ENCODE data around the gene PLCB4. TPM values are rescaled to one million over a fixed set of nuclear protein-coding genes. Genes with fewer than 3 reads are reported as not detected.

PLCB4 gene
- total RNA-seq, 1 donor from 2014 or later: 38.0 TPM

- Histone ChIP-seq H3K27me3 (no peaks in the 10 kb centered on the region), H3K36me3 (no peaks in the 10 kb centered on the region), H3K4me1 (peaks cover 0 to under 1% of the 10 kb centered on the region in 2 donors), H3K27ac (no peak overlapping the region), H3K4me3 (no peak overlapping the region), H3K9me3 (no peaks in the 10 kb centered on the region)
- intact Hi-C loops (cut with DNase I): loop anchor here (10.0 kb wide), 1 partner anchor 1343 kb away; no protein-coding TSS in a partner anchor
- no peak for DNase-seq (ENCODE audit: low spot score in 2 of 2)
- no peak for TF ChIP-seq CTCF (IDR thresholded peaks at IDR 0.05)
These were observed 298.9 kb downstream of the PLCB4 start for GRCh38 chr20:9367746-9368145.

- no peak overlapping the region for H3K4me3 ChIP-seq
- no peak for DNase-seq (ENCODE audit: low spot score in 2 of 2)
- H3K27me3 ChIP-seq: no peaks in the 10 kb centered on the region
- H3K27ac ChIP-seq: peak overlapping the region in 1 of 2 donors; percentile 23
- H3K4me1 ChIP-seq: peaks cover 0 to 10% of the 10 kb centered on the region in 2 donors
- H3K9me3 ChIP-seq: no peaks in the 10 kb centered on the region
- intact Hi-C loops (cut with DNase I): loop anchor here (10.0 kb wide), 1 partner anchor 1344 kb away; no protein-coding TSS in a partner anchor
- no peaks in the 10 kb centered on the region for H3K36me3 ChIP-seq
- TF ChIP-seq CTCF (IDR thresholded peaks at IDR 0.05): no peak
These were observed 300.0 kb downstream of the PLCB4 start for GRCh38 chr20:9368893-9369292.

GRCh38 chr20:9369557-9369956, 300.7 kb downstream of the PLCB4 start:
- Histone ChIP-seq H3K4me3 (no peak overlapping the region), H3K9me3 (no peaks in the 10 kb centered on the region), H3K36me3 (no peaks in the 10 kb centered on the region), H3K4me1 (peaks cover 0 to 17% of the 10 kb centered on the region in 2 donors), H3K27ac (peak overlapping the region in 1 of 2 donors; percentile 23), H3K27me3 (no peaks in the 10 kb centered on the region)
- intact Hi-C loops (cut with DNase I): loop anchor here (10.0 kb wide), 1 partner anchor 1345 kb away; no protein-coding TSS in a partner anchor
- no peak for DNase-seq (ENCODE audit: low spot score in 2 of 2)
- TF ChIP-seq CTCF (IDR thresholded peaks at IDR 0.05): no peak

GRCh38 chr20:9374072-9374471, 305.2 kb downstream of the PLCB4 start:
- Histone ChIP-seq H3K36me3 (no peaks in the 10 kb centered on the region), H3K27ac (peak overlapping the region; percentile 40 to 44), H3K4me1 (peaks cover 3 to 27% of the 10 kb centered on the region in 2 donors), H3K27me3 (no peaks in the 10 kb centered on the region), H3K9me3 (no peaks in the 10 kb centered on the region), H3K4me3 (no peak overlapping the region)
- TF ChIP-seq CTCF (IDR thresholded peaks at IDR 0.05): no peak
- no peak for DNase-seq (ENCODE audit: low spot score in 2 of 2)
- intact Hi-C loops (cut with DNase I): no loop called here

GRCh38 chr20:9374480-9374879, 305.6 kb downstream of the PLCB4 start:
- peak overlapping the region; percentile 44 for H3K27ac ChIP-seq
- no peak for TF ChIP-seq CTCF (IDR thresholded peaks at IDR 0.05)
- H3K9me3 ChIP-seq: no peaks in the 10 kb centered on the region
- H3K27me3 ChIP-seq: no peaks in the 10 kb centered on the region
- no peak for DNase-seq (ENCODE audit: low spot score in 2 of 2)
- H3K36me3 ChIP-seq: no peaks in the 10 kb centered on the region
- intact Hi-C loops (cut with DNase I): no loop called here
- H3K4me3 ChIP-seq: no peak overlapping the region
- peaks cover 3 to 27% of the 10 kb centered on the region in 2 donors for H3K4me1 ChIP-seq

GRCh38 chr20:9375221-9375681, 306.4 kb downstream of the PLCB4 start:
- Histone ChIP-seq H3K4me3 (no peak overlapping the region), H3K4me1 (peaks cover 3 to 27% of the 10 kb centered on the region in 2 donors), H3K27ac (peak overlapping the region; percentile 44), H3K36me3 (no peaks in the 10 kb centered on the region), H3K27me3 (no peaks in the 10 kb centered on the region), H3K9me3 (no peaks in the 10 kb centered on the region)
- intact Hi-C loops (cut with DNase I): no loop called here
- DNase-seq (ENCODE audit: low spot score in 2 of 2): no peak
- no peak for TF ChIP-seq CTCF (IDR thresholded peaks at IDR 0.05)
